GM21576 (cell line): Measurements from ENCODE around the gene TP53BP2.

Experiments
- ATAC-seq: cut with Tn5 transposase; IDR thresholded peaks from one replicate; pipeline ENCODE4 v1.9.1; 2021; ENCODE audit warnings: mild to moderate bottlenecking, moderate library complexity; ENCODE audit not compliant: unreplicated experiment

Gene TP53BP2

GRCh38 chr1:223802032-223802431 is 43.7 kb downstream of the TP53BP2 start:
- no peak for ATAC-seq

- ATAC-seq = no peak
Observed at GRCh38 chr1:223796210-223796609, 49.5 kb downstream of the TP53BP2 start.

DNA sequence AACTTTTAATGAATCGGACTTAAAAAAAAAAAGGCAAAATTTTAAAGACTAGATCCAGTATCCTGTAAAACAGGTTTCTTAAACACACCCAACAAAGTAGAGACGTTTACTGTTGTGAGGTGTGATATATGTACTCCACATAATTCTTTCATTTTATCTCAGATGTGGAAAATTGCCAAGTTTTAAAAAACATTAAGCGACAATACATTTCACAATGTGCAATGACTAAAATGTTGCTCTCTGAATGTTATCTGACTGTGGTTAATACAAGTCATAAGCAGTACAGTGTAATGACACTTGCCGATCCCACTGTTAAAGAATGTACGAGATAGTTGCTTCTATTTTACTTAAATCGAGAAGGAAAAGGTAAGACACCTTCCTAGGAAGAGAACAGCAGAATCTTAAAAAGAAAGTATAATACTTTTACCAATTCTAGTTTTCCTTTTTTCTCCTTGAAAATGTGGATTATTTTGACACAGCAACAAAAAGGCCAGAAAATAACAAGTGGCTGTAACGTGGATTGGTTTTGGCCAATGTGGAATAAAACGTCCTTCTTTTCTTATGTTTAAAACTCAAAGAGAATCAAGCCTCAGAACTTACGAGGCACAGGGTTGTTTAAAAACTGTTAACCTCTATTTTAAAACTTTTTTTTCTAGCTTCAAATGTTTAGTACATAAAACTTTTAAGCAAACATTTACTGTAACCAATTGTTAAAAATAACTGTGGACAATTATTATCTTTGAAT is 51.4 kb downstream of the TP53BP2 start:
- ATAC-seq = no peak

- no peak for ATAC-seq
Observed at GRCh38 chr1:223793716-223794115, 52.0 kb downstream of the TP53BP2 start.

GRCh38 chr1:223792046-223792445 is 53.7 kb downstream of the TP53BP2 start:
- no peak for ATAC-seq

DNA sequence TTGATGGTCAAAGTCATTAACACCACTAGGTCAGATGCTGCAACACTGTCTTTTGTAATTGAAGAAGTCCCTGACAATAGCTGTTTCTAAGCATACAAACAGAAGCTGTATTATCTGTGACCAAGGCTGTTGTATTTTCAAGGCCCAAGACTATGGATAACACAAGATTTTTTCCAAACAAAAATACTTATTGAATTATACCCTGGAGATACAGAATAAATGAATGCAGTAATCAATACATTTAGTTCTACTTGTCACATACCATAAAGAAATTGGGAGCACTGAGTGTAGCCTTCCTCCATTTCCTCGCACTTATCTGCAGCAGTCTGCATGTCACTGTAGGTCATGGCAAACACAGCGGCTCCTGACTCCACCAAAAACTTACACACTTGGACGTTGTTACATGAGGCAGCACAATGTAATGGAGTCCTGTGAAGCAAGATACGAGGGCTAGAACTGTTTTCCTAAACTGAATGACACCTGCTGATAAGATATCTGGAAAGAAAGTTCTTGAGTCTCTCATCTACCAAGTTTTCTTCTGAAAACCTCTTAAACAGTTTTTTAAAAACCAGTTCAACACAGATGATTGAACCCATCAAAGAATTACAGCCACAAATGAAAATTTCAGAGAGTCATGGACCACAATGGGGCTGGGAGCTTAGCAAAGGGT is 56.9 kb downstream of the TP53BP2 start:
- no peak for ATAC-seq

DNA sequence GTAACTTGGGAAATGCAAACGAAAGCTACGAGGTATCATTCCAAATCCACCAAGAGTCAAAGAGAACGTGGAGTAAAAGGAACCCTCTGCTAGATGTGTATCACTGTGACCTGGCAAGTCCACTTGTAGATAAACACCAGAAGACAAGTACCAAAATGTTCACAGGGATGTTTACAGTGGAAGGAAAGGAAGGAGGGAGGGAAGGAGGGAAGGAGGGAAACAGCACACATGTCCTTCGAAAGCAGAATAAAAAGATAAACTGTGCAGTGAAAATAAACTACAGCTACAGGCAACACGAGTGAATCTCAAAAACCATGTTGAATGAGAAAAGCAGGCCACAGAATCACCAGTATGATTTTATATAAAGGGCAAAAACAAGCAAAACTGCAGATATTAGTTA is 59.9 kb downstream of the TP53BP2 start:
- ATAC-seq = no peak

- no peak for ATAC-seq
Observed at GRCh38 chr1:223784541-223784940, 61.2 kb downstream of the TP53BP2 start.

- ATAC-seq = no peak
Observed at GRCh38 chr1:223783676-223784075, 62.1 kb downstream of the TP53BP2 start.

DNA sequence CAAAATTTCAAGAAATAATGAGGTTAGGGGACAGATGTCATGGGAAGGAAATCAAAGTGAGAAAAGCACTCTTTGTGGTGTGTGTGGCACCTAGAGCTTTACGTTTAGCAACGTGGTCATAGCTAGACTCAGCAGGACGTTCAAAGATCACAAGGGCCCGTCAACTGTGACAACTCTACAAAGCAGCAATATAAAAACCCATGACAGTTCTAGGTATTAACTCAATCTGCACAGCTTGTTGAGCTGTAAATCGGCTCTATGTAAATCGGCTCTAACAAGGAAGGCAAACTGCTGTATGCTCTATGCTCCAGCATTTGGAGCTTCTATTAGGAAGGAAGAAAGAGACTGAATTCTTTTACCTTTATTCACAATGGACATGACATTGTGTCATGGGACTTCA is 64.8 kb downstream of the TP53BP2 start:
- ATAC-seq = no peak

DNA sequence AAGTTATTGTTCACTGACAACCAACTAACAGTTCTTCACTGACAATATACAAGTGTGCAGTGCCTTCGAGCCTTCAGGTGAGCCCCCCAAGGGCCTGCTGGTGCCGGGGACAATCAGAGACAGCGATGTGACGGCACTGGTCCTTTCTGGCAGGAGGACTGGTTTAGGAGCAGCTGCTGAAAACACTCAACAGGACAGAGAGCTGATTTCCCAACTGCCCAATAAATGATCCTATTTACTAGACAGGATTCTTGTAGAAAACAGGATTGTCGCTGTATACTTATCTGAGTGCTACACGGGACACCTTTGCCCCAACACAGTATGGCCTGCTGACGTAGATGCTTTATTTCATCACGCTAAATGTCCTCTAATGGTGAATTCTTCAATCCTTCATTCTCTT is 65.4 kb downstream of the TP53BP2 start:
- ATAC-seq = no peak

- no peak for ATAC-seq
Observed at GRCh38 chr1:223776826-223777454, 68.8 kb downstream of the TP53BP2 start.

GRCh38 chr1:223776075-223776814 is 69.5 kb downstream of the TP53BP2 start:
- peak; percentile 45 for ATAC-seq

- no peak for ATAC-seq
Observed at GRCh38 chr1:223775711-223776074, 70.1 kb downstream of the TP53BP2 start.

GRCh38 chr1:223775054-223775453 is 70.7 kb downstream of the TP53BP2 start:
- no peak for ATAC-seq

GRCh38 chr1:223774134-223774814 is 71.5 kb downstream of the TP53BP2 start:
- ATAC-seq = no peak

GRCh38 chr1:223772771-223773160 is 73.0 kb downstream of the TP53BP2 start:
- ATAC-seq = no peak

- ATAC-seq = no peak
Observed at GRCh38 chr1:223771814-223772770, 73.7 kb downstream of the TP53BP2 start.

- no peak for ATAC-seq
Observed at GRCh38 chr1:223771469-223771813, 74.3 kb downstream of the TP53BP2 start.
